H7 (cell line): ENCODE measurements around the gene NACC1. TPM values are rescaled to one million over a fixed set of nuclear protein-coding genes. Genes with fewer than 3 reads are reported as not detected.
"Not testable (repeated sequence)": the region's sequence is repeated elsewhere in the genome, so short reads cannot be mapped to it uniquely, and the experiment has no call there.

Experiments used
- DNase-seq: peaks from one replicate; pipeline ENCODE4 v3.0.0; 2012
- H3K27me3 ChIP-seq: 2 replicates; pipeline ENCODE4 v1.6.0; 2011; ENCODE audit warnings: mild to moderate bottlenecking, low read length; ENCODE audit not compliant: control insufficient read depth, insufficient read depth
- H3K36me3 ChIP-seq: replicated peaks from 2 replicates; pipeline ENCODE4 v1.5.1; 2011; ENCODE audit warnings: low read length; ENCODE audit not compliant: control insufficient read depth, insufficient read depth
- H3K4me3 ChIP-seq: 2 replicates; pipeline ENCODE4 v1.5.1; 2011; ENCODE audit warnings: low read depth, mild to moderate bottlenecking, control low read depth, low read length, moderate library complexity; ENCODE audit not compliant: insufficient read depth
- total RNA-seq: library from RNA; depleted of rRNA; stranded (reverse); fragments of >200 nt; shearing (Covaris generic); gene quantifications from 2 replicates; pipeline ENCODE4 v1.2.3, GENCODE V29; 2014; rRNA removed

The NACC1 gene
- total RNA-seq, 1 experiment from 2014 or later: 254 TPM

- H3K27me3 ChIP-seq, H3K4me3 ChIP-seq, H3K36me3 ChIP-seq, DNase-seq: not testable (repeated sequence)
These were observed 68.6 kb downstream of the NACC1 start for GRCh38 chr19:13186688-13187087.

GRCh38 chr19:13187419-13187818, 69.4 kb downstream of the NACC1 start:
- H3K27me3 ChIP-seq: no peaks in the 10 kb centered on the region
- H3K4me3 ChIP-seq: no peak overlapping the region
- no peaks in the 10 kb centered on the region for H3K36me3 ChIP-seq
- no peak for DNase-seq

- Histone ChIP-seq H3K4me3 (no peak overlapping the region), H3K36me3 (no peaks in the 10 kb centered on the region), H3K27me3 (no peaks in the 10 kb centered on the region)
- DNase-seq: no peak
These were observed 71.5 kb downstream of the NACC1 start for GRCh38 chr19:13189600-13189999.

Other genes starting within 250 kb of the NACC1 start
- gene DNASE2, start 236.8 kb upstream of the NACC1 start, total RNA-seq: 15.3 and 16.8 TPM in 2 replicates
- 0.37 and 0.76 TPM in 2 replicates for gene KLF1, start 231.1 kb upstream of the NACC1 start, total RNA-seq
- 42.3 and 59.4 TPM in 2 replicates for gene GCDH, start 227.1 kb upstream of the NACC1 start, total RNA-seq
- 0.24 and 2.0 TPM in 2 replicates for gene SYCE2, start 199.0 kb upstream of the NACC1 start, total RNA-seq
- 93.0 and 117 TPM in 2 replicates for gene FARSA, start 184.6 kb upstream of the NACC1 start, total RNA-seq
- gene CALR, start 179.7 kb upstream of the NACC1 start, total RNA-seq: 911 and 1,131 TPM in 2 replicates
- gene RAD23A, start 172.4 kb upstream of the NACC1 start, total RNA-seq: 146 and 155 TPM in 2 replicates
- gene GADD45GIP1, start 161.0 kb upstream of the NACC1 start, total RNA-seq: 40.4 and 51.7 TPM in 2 replicates
- 0.15 TPM in 1 of 2 replicates, not detected in the other for gene DAND5, start 148.7 kb upstream of the NACC1 start, total RNA-seq
- 0.03 and 0.07 TPM in 2 replicates for gene NFIX, start 122.8 kb upstream of the NACC1 start, total RNA-seq
- 1.5 and 1.7 TPM in 2 replicates for gene LYL1, start 15.4 kb upstream of the NACC1 start, total RNA-seq
- gene TRMT1, start 1.5 kb upstream of the NACC1 start, total RNA-seq: 81.5 and 89.1 TPM in 2 replicates
- 60.1 and 60.7 TPM in 2 replicates for gene STX10, start 32.1 kb downstream of the NACC1 start, total RNA-seq
- 34.5 and 56.4 TPM in 2 replicates for gene IER2, start 32.1 kb downstream of the NACC1 start, total RNA-seq